ENCODE measurements around the gene BMPER.

Gene BMPER

DNA sequence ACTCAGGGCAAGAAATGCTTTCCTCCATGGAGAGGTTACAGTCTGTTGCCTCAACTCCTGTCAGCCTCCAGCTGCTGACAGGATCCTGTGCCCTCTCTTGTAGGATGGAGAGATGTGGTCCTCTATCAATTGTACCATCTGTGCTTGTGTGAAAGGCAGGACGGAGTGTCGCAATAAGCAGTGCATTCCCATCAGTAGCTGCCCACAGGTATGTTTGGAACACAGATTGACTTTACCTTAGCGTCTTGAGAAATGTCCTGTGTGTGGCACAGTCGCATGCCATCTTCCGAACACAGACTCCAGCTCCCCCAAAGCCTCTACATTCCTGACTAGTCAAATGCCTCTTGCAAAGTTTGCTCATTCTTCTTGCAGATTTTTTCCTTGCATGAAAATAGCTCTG is 152.6 kb downstream of the BMPER start:
- DNase-seq (ENCODE audit: low spot score) = no peak
- TF ChIP-seq, protein P1, sequence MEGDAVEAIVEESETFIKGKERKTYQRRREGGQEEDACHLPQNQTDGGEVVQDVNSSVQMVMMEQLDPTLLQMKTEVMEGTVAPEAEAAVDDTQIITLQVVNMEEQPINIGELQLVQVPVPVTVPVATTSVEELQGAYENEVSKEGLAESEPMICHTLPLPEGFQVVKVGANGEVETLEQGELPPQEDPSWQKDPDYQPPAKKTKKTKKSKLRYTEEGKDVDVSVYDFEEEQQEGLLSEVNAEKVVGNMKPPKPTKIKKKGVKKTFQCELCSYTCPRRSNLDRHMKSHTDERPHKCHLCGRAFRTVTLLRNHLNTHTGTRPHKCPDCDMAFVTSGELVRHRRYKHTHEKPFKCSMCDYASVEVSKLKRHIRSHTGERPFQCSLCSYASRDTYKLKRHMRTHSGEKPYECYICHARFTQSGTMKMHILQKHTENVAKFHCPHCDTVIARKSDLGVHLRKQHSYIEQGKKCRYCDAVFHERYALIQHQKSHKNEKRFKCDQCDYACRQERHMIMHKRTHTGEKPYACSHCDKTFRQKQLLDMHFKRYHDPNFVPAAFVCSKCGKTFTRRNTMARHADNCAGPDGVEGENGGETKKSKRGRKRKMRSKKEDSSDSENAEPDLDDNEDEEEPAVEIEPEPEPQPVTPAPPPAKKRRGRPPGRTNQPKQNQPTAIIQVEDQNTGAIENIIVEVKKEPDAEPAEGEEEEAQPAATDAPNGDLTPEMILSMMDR (IDR thresholded peaks at IDR 0.05; ENCODE audit: extremely low read depth, missing control alignments) = no peak

DNA sequence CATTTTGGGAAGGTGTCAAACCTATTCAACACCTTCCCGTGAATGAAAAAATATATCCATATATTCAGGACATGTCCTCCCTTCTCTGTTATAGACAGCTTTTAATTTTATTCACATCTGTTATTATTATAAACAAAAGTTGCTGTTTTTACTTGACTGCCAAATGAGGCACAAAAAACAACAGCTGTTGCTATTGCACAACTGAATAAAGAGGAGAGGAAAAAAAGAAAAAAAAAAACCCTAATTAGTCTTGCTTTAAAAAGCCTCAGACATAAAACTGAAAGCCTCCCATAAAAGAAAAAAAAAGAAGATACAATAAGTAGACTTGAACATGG is 153.4 kb downstream of the BMPER start:
- TF ChIP-seq, protein P1 (IDR thresholded peaks at IDR 0.05; ENCODE audit: extremely low read depth, missing control alignments) = no peak
- DNase-seq (ENCODE audit: low spot score) = no peak

DNA sequence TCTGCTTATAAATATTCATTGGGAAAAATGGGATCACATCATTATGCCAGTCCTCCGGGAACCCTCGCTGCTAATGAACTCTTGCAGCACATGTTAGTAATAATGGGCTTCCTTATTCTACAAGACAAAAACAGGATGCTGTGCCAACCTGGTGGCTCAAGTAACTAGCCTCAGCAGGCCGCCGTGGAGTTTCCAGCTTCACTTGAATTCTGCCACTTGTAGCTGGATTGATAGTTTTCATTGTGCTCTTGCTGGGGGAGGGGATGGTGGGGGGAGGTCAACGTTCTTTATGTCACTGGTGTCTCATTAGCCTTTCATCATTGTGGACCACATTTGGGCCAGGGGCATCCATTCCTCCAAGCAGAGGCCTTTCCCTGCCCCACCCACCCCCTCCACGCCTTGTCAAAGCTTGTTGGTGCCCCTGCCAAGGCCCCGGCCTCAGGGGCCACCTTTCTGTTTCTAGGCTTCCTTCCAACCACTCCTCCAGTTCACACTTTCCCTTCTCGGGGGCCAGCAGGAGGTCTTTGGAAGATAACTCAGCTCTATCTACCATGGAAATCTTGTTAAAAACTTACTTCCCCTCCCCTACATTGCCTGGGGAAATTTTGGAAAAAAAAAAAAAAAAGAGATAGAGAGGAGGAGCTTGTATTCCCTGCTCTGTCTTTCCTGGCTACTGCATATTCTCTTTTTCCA is 153.9 kb downstream of the BMPER start:
- no peak for DNase-seq (ENCODE audit: low spot score)

DNA sequence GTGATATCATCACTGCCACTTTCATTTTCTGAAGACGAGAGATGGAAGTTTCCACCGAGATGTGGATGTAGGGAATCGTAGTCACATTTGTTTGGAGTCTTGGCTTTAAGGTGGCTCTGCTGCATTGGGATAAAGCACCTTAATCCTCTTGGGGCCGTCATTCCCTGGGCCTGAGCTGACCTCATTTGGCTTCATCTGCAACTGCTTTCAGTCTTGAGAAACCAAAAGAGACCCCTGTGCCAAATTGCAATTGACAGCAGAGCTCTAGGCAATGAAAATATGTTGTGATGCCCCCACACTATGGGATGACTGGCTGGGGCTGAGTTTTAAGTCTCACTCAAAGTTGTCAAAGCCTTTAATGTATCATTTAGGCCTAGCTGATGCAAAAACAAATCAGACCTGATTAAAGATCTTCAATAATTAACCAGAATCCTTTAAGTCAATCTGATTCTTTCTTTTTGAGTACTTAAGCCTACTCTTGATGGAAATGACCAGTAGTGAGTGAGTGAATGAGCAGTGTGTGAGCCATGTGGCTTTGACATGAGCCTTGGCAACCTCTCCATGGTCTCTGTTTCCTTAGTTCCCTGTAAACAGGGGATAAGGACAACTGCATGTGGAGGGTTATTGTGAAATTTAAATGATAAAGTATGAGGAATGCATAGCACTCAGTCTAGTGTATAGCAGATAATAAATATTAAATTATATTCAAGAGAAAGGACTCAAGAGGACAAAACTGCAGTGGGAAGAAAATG is 155.0 kb downstream of the BMPER start:
- DNase-seq (ENCODE audit: low spot score) = no peak
- TF ChIP-seq, protein P1 (IDR thresholded peaks at IDR 0.05; ENCODE audit: extremely low read depth, missing control alignments) = no peak

More for the DNA sequence above, 153.9 kb downstream of the BMPER start:
- TF ChIP-seq, protein P1 (IDR thresholded peaks at IDR 0.05; ENCODE audit: extremely low read depth, missing control alignments) = no peak

DNA sequence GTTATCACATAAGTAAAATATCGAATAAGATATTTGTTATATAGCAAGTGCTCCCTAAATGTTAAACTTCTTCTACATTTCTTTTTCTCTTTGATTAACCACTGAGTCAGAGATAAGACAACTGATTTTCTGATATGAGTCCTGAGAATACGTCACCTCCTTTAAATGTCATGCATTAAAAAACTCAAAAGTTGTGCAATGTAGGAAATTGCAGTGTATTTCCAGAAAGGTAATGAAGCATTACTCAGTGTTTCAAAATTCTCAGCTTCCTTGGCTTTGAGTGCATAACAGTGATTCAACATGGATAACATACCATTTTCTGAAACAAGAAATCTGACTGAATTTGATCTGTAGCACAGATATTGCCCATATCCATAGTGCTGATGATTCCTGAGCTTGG is 155.8 kb downstream of the BMPER start:
- TF ChIP-seq, protein P1 (IDR thresholded peaks at IDR 0.05; ENCODE audit: extremely low read depth, missing control alignments) = no peak

DNA sequence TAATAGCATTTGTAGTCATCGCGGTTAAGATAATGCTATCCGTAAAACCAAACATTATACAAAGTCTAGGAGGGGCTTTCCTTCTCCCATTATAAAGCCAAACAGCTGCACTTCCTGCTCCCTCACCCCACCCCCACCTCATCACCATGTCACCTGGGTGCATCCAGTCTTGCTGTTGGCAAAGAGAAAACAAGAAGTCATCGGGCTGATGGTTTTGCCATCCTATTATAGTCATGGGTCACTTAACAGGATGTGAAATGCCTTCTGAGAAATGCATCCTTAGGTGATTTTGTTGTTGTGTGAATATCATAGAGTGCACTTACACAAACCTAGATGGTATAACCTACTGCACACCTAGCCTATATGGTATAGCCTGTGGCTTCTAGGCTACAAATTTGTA is 157.0 kb downstream of the BMPER start:
- no peak for DNase-seq (ENCODE audit: low spot score)
- TF ChIP-seq, protein P1 (IDR thresholded peaks at IDR 0.05; ENCODE audit: extremely low read depth, missing control alignments) = no peak

More for the DNA sequence above, 155.8 kb downstream of the BMPER start:
- no peak for DNase-seq (ENCODE audit: low spot score)

DNA sequence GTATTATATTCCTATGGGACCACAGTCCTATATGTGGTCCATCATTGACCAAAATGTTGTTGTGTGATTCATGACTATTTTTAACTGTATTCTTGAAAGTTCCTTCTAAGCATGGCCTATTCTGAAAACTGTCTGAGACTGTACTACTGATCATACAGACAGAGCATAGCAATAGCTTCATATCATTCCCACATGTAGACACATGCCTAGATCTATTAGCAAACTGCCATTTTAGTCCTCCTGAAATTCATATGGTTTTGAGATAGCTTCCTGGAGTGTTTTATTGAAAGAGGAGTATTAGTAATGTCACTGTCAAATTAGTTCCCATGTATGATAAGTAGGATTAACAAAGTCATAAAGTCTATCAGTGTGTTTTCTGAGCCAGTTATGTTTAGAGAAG is 157.5 kb downstream of the BMPER start:
- TF ChIP-seq, protein P1 (IDR thresholded peaks at IDR 0.05; ENCODE audit: extremely low read depth, missing control alignments) = no peak
- no peak for DNase-seq (ENCODE audit: low spot score)

Data from GM20000 (cell line).